Mesenchymal stem cell (in vitro differentiated cells and primary cell): ENCODE data around the gene CMYA5.

Source experiments
- DNase-seq: peaks from one replicate; pipeline ENCODE4 v3.0.0-alpha.2; 2013
- H2AFZ ChIP-seq: one replicate; pipeline ENCODE4 v1.6.1; 2013; ENCODE audit warnings: low read depth, mild to moderate bottlenecking, control low read depth, inconsistent platforms, low read length, moderate library complexity
- H2AK5ac ChIP-seq: 2 replicates; pipeline ENCODE4 v1.6.1; 2013; ENCODE audit warnings: low read length, moderate library complexity, mild to moderate bottlenecking, inconsistent platforms; ENCODE audit not compliant: severe bottlenecking
- H2BK120ac ChIP-seq: one replicate; pipeline ENCODE4 v1.6.1; 2013; ENCODE audit warnings: low read depth, mild to moderate bottlenecking, inconsistent platforms, low read length, moderate library complexity
- H2BK12ac ChIP-seq, 2 experiments: one replicate each; pipeline ENCODE4 v1.6.1; 2013; ENCODE audit warnings: inconsistent platforms in 2 of 2, low read length in 2 of 2, mild to moderate bottlenecking in 2 of 2, moderate library complexity in 2 of 2, control low read depth in 1 of 2
- H2BK15ac ChIP-seq: one replicate; pipeline ENCODE4 v1.6.1; 2013; ENCODE audit warnings: mild to moderate bottlenecking, low read depth, inconsistent platforms; ENCODE audit not compliant: poor library complexity, severe bottlenecking
- H2BK5ac ChIP-seq: 2 replicates; pipeline ENCODE4 v1.6.1; 2013; ENCODE audit warnings: low read depth, mild to moderate bottlenecking, low read length, control low read depth, inconsistent platforms; ENCODE audit not compliant: poor library complexity, severe bottlenecking
- H3K14ac ChIP-seq, 2 experiments: one replicate each; pipeline ENCODE4 v1.6.1; 2013; ENCODE audit warnings: inconsistent platforms in 2 of 2, low read length in 2 of 2, control low read depth in 1 of 2, mild to moderate bottlenecking in 1 of 2, moderate library complexity in 1 of 2
- H3K18ac ChIP-seq, 2 experiments: one replicate each; pipeline ENCODE4 v1.6.1; 2013; ENCODE audit warnings: inconsistent platforms in 2 of 2, low read length in 2 of 2, control low read depth in 1 of 2, low read depth in 1 of 2, mild to moderate bottlenecking in 1 of 2
- H3K23ac ChIP-seq, 2 experiments: one replicate each; pipeline ENCODE4 v1.6.1; 2013; ENCODE audit warnings: inconsistent platforms in 2 of 2, low read length in 2 of 2, mild to moderate bottlenecking in 2 of 2, moderate library complexity in 2 of 2, control low read depth in 1 of 2
- H3K27ac ChIP-seq: 2 replicates; pipeline ENCODE4 v1.5.1; 2013; ENCODE audit warnings: mild to moderate bottlenecking, moderate library complexity, low read length, control low read depth, inconsistent platforms; ENCODE audit not compliant: poor library complexity, severe bottlenecking
- H3K27me3 ChIP-seq, 2 experiments: 2 replicates each; pipeline versions ENCODE4 v1.6.1 to v1.7.0; 2013; ENCODE audit warnings: low read length in 2 of 2, mild to moderate bottlenecking in 2 of 2, moderate library complexity in 2 of 2, control low read depth in 1 of 2, inconsistent platforms in 1 of 2; ENCODE audit not compliant: control insufficient read depth in 1 of 2, insufficient read depth in 1 of 2
- H3K36me3 ChIP-seq, 2 experiments: 2 replicates each; pipeline versions ENCODE4 v1.6.1 to v1.7.0; 2013; ENCODE audit warnings: low read length in 2 of 2, control low read depth in 1 of 2, inconsistent platforms in 1 of 2, low read depth in 1 of 2, mild to moderate bottlenecking in 1 of 2; ENCODE audit not compliant: insufficient read depth in 2 of 2, control insufficient read depth in 1 of 2
- H3K4ac ChIP-seq, 2 experiments: one replicate each; pipeline ENCODE4 v1.6.1; 2013; ENCODE audit warnings: inconsistent platforms in 2 of 2, low read length in 2 of 2, mild to moderate bottlenecking in 2 of 2, moderate library complexity in 2 of 2, control low read depth in 1 of 2, low read depth in 1 of 2
- H3K4me1 ChIP-seq: 2 replicates; pipeline ENCODE4 v1.6.1; 2013; ENCODE audit warnings: low read depth, low read length, control low read depth; ENCODE audit not compliant: control insufficient read depth, insufficient read depth
- H3K4me2 ChIP-seq: 2 replicates; pipeline ENCODE4 v1.6.1; 2013; ENCODE audit warnings: low read length, mild to moderate bottlenecking, inconsistent platforms; ENCODE audit not compliant: poor library complexity, severe bottlenecking
- H3K4me3 ChIP-seq, 2 experiments: 2 replicates each; pipeline versions ENCODE4 v1.5.1 to v1.7.0; 2013; ENCODE audit warnings: low read length in 2 of 2, mild to moderate bottlenecking in 2 of 2, control low read depth in 1 of 2, low read depth in 1 of 2; ENCODE audit not compliant: insufficient read depth in 1 of 2
- H3K79me1 ChIP-seq: replicated peaks from 2 replicates; pipeline ENCODE4 v1.6.1; 2013; ENCODE audit warnings: mild to moderate bottlenecking, control low read depth, low read length, inconsistent platforms; ENCODE audit not compliant: poor library complexity, severe bottlenecking
- H3K9ac ChIP-seq: 2 replicates; pipeline ENCODE4 v1.7.0; 2013; ENCODE audit warnings: mild to moderate bottlenecking, low read length, moderate library complexity
- H3K9me3 ChIP-seq: 2 replicates; pipeline ENCODE4 v1.7.0; 2013; ENCODE audit warnings: mild to moderate bottlenecking, low read length; ENCODE audit not compliant: control insufficient read depth
- H4K8ac ChIP-seq: one replicate; pipeline ENCODE4 v1.6.1; 2013; ENCODE audit warnings: inconsistent platforms, mild to moderate bottlenecking, low read length, moderate library complexity
- H4K91ac ChIP-seq: one replicate; pipeline ENCODE4 v1.6.1; 2013; ENCODE audit warnings: mild to moderate bottlenecking, low read length, inconsistent platforms
- WGBS: methylation state at CpG from one replicate; pipeline ENCODE4 v1.1.7; 2013; ENCODE audit warnings: mixed read lengths; 5-methylcytosine and 5-hydroxymethylcytosine counted together

CMYA5 gene

GRCh38 chr5:79772651-79773050, 83.0 kb downstream of the CMYA5 start:
- H3K4me2 ChIP-seq: no peak overlapping the region
- no peak overlapping the region for H2BK120ac ChIP-seq
- H3K27me3 ChIP-seq: no peaks in the 10 kb centered on the region
- H4K91ac ChIP-seq: no peak overlapping the region
- H3K4me1 ChIP-seq: peaks cover 4% of the 10 kb centered on the region
- no peak overlapping the region for H3K9ac ChIP-seq
- no peak overlapping the region for H3K18ac ChIP-seq
- H3K9me3 ChIP-seq: no peaks in the 10 kb centered on the region
- H4K8ac ChIP-seq: no peak overlapping the region
- no peak overlapping the region for H3K4ac ChIP-seq
- no peaks in the 10 kb centered on the region for H3K79me1 ChIP-seq
- H3K14ac ChIP-seq: no peak overlapping the region
- no peak overlapping the region for H2BK15ac ChIP-seq
- no CpG with 5 or more reads among the region's 5 CpGs for WGBS
- peak overlapping the region; percentile 82 for H3K27ac ChIP-seq
- H2BK5ac ChIP-seq: peak overlapping the region; percentile 35
- no peak overlapping the region for H2AK5ac ChIP-seq
- H3K23ac ChIP-seq: no peak overlapping the region
- DNase-seq: no peak
- H3K4me3 ChIP-seq: no peak overlapping the region
- peaks cover 0 to 4% of the 10 kb centered on the region in 2 experiments for H3K36me3 ChIP-seq
- no peak overlapping the region for H2AFZ ChIP-seq
- no peak overlapping the region for H2BK12ac ChIP-seq

GRCh38 chr5:79773612-79774011, 84.0 kb downstream of the CMYA5 start:
- H3K27me3 ChIP-seq: no peaks in the 10 kb centered on the region
- H2BK15ac ChIP-seq: no peak overlapping the region
- H3K4ac ChIP-seq: no peak overlapping the region
- no peak overlapping the region for H3K23ac ChIP-seq
- no peak overlapping the region for H2BK5ac ChIP-seq
- peaks cover 4% of the 10 kb centered on the region for H3K4me1 ChIP-seq
- H3K27ac ChIP-seq: no peak overlapping the region
- H3K18ac ChIP-seq: no peak overlapping the region
- DNase-seq: no peak
- no peak overlapping the region for H2AFZ ChIP-seq
- H3K4me3 ChIP-seq: no peak overlapping the region
- no peak overlapping the region for H3K4me2 ChIP-seq
- no peaks in the 10 kb centered on the region for H3K79me1 ChIP-seq
- peaks cover 0 to 4% of the 10 kb centered on the region in 2 experiments for H3K36me3 ChIP-seq
- no peak overlapping the region for H4K91ac ChIP-seq
- no peak overlapping the region for H3K9ac ChIP-seq
- no peaks in the 10 kb centered on the region for H3K9me3 ChIP-seq
- no peak overlapping the region for H3K14ac ChIP-seq
- peak overlapping the region; percentile 57 for H2AK5ac ChIP-seq
- H2BK12ac ChIP-seq: no peak overlapping the region
- H4K8ac ChIP-seq: no peak overlapping the region
- no peak overlapping the region for H2BK120ac ChIP-seq
- WGBS: 100% methylated on average over 4 of the region's 4 CpGs

GRCh38 chr5:79774171-79774854, 84.7 kb downstream of the CMYA5 start:
- Histone ChIP-seq H3K4me1 (peaks cover 4% of the 10 kb centered on the region), H4K8ac (no peak overlapping the region), H2AFZ (no peak overlapping the region), H3K23ac (no peak overlapping the region), H2BK15ac (no peak overlapping the region), H2AK5ac (peak overlapping the region; percentile 77), H3K14ac (no peak overlapping the region), H3K9me3 (no peaks in the 10 kb centered on the region), H2BK12ac (no peak overlapping the region), H2BK120ac (no peak overlapping the region), H3K79me1 (no peaks in the 10 kb centered on the region), H3K27ac (no peak overlapping the region), H3K9ac (no peak overlapping the region), H2BK5ac (no peak overlapping the region), H3K4me3 (no peak overlapping the region), H3K4me2 (no peak overlapping the region), H3K4ac (no peak overlapping the region), H3K27me3 (no peaks in the 10 kb centered on the region), H3K18ac (no peak overlapping the region), H3K36me3 (peaks cover 0 to 4% of the 10 kb centered on the region in 2 experiments), H4K91ac (no peak overlapping the region)
- 84% methylated on average over 13 of the region's 13 CpGs for WGBS
- DNase-seq: peak; percentile 2

GRCh38 chr5:79774855-79775237, 85.2 kb downstream of the CMYA5 start:
- Histone ChIP-seq H3K4ac (no peak overlapping the region), H3K36me3 (no peaks in the 10 kb centered on the region), H3K27ac (no peak overlapping the region), H3K4me1 (peaks cover 4% of the 10 kb centered on the region), H2BK5ac (no peak overlapping the region), H2BK15ac (no peak overlapping the region), H3K27me3 (no peaks in the 10 kb centered on the region), H3K4me3 (no peak overlapping the region), H2BK120ac (no peak overlapping the region), H3K14ac (no peak overlapping the region), H3K18ac (no peak overlapping the region), H3K9me3 (no peaks in the 10 kb centered on the region), H3K23ac (no peak overlapping the region), H3K4me2 (no peak overlapping the region), H2BK12ac (no peak overlapping the region), H2AFZ (no peak overlapping the region), H3K9ac (no peak overlapping the region), H2AK5ac (peak overlapping the region; percentile 22), H4K91ac (no peak overlapping the region), H3K79me1 (no peaks in the 10 kb centered on the region), H4K8ac (no peak overlapping the region)
- DNase-seq: no peak
- WGBS: 89% methylated on average over 4 of the region's 4 CpGs
